Naive thymus-derived CD4-positive, alpha-beta T cell (primary cell): Measurements from ENCODE around the gene RPTOR. TPM values are rescaled to one million over a fixed set of nuclear protein-coding genes. Genes with fewer than 3 reads are reported as not detected.

Experiments used
- ATAC-seq: fragments of 150-1000 bp; cut with Tn5 transposase; 2 replicates; pipeline ENCODE4 v1.10.0; 2021; ENCODE audit warnings: mild to moderate bottlenecking, moderate library complexity
- CTCF ChIA-PET: fragments of 350-600 bp; sonication (Branson Sonifier 250); formaldehyde crosslinking; loops from one replicate; lab custom pipeline; 2021; ENCODE audit warnings: antibody characterized with exemption; lab: Charles Lee
- POLR2A ChIA-PET: fragments of 350-600 bp; sonication (Branson Sonifier 250); formaldehyde crosslinking; loops from one replicate; lab custom pipeline; 2021; ENCODE audit warnings: antibody characterized with exemption, inconsistent platforms; lab: Charles Lee
- DNase-seq, 9 donors: peaks; one replicate each; pipeline versions ENCODE4 v3.0.0 to v3.0.0-alpha.2; 2020 to 2022; ENCODE audit warnings: mixed read lengths in 1 of 9
- H3K27ac ChIP-seq: one replicate; pipeline ENCODE4 v1.7.0; 2013; ENCODE audit warnings: mild to moderate bottlenecking, low read depth, low read length, moderate library complexity
- H3K27me3 ChIP-seq, 2 donors: one replicate each; pipeline ENCODE4 v1.7.0; 2013; ENCODE audit warnings: low read length in 2 of 2, mild to moderate bottlenecking in 2 of 2, moderate library complexity in 2 of 2; ENCODE audit not compliant: control insufficient read depth in 2 of 2, insufficient read depth in 2 of 2
- H3K36me3 ChIP-seq, 3 experiments: 1 replicate in 2 of 3; 2 replicates in 1 of 3; pipeline ENCODE4 v1.7.0; 2013; ENCODE audit warnings: low read length in 3 of 3, mild to moderate bottlenecking in 3 of 3, moderate library complexity in 1 of 3; ENCODE audit not compliant: insufficient read depth in 3 of 3, control insufficient read depth in 2 of 3
- H3K4me1 ChIP-seq, 2 donors: one replicate each; pipeline ENCODE4 v1.7.0; 2013; ENCODE audit warnings: low read length in 2 of 2, mild to moderate bottlenecking in 2 of 2, moderate library complexity in 1 of 2; ENCODE audit not compliant: control insufficient read depth in 2 of 2, insufficient read depth in 2 of 2
- H3K4me3 ChIP-seq: 2 replicates; pipeline ENCODE4 v1.7.0; 2013; ENCODE audit warnings: mild to moderate bottlenecking, low read length
- H3K9me3 ChIP-seq, 3 experiments: 1 replicate in 2 of 3; 2 replicates in 1 of 3; pipeline ENCODE4 v1.7.0; 2013; ENCODE audit warnings: low read length in 3 of 3; ENCODE audit not compliant: control insufficient read depth in 2 of 3
- H3K27ac Mint-ChIP-seq, 9 donors: one replicate each; pipeline ENCODE4 v1.8.0; 2020 to 2022; ENCODE audit warnings: mixed read lengths in 9 of 9, mild to moderate bottlenecking in 8 of 9, moderate library complexity in 5 of 9, inconsistent platforms in 2 of 9
- H3K27me3 Mint-ChIP-seq, 5 donors: one replicate each; pipeline ENCODE4 v1.8.0; 2021 to 2022; ENCODE audit warnings: mixed read lengths in 5 of 5, mild to moderate bottlenecking in 1 of 5
- H3K36me3 Mint-ChIP-seq, 5 donors: one replicate each; pipeline ENCODE4 v1.8.0; 2020 to 2022; ENCODE audit warnings: mixed read lengths in 5 of 5, mild to moderate bottlenecking in 3 of 5, inconsistent platforms in 1 of 5
- H3K4me1 Mint-ChIP-seq, 7 donors: one replicate each; pipeline ENCODE4 v1.8.0; 2020 to 2022; ENCODE audit warnings: mixed read lengths in 7 of 7, mild to moderate bottlenecking in 3 of 7, inconsistent platforms in 1 of 7
- H3K4me3 Mint-ChIP-seq, 10 donors: one replicate each; pipeline ENCODE4 v1.8.0; 2020 to 2022; ENCODE audit warnings: mild to moderate bottlenecking in 10 of 10, mixed read lengths in 10 of 10, moderate library complexity in 6 of 10, inconsistent platforms in 2 of 10
- H3K9me3 Mint-ChIP-seq, 11 donors: one replicate each; pipeline ENCODE4 v1.8.0; 2020 to 2022; ENCODE audit warnings: mixed read lengths in 11 of 11, mild to moderate bottlenecking in 4 of 11, inconsistent platforms in 1 of 11, moderate library complexity in 1 of 11
- intact Hi-C, 2 donors: fragments of 100-400 bp; cut with micrococcal nuclease; formaldehyde crosslinking; loops; one replicate each; pipeline ENCODE4 v1.15.1; 2023
- polyA plus RNA-seq, 2 donors: library from polyadenylated mRNA; unstranded; fragments of 300-500 nt; fragmentation: Illumina TruSeq; gene quantifications; one replicate each; pipeline ENCODE4 v1.2.3, GENCODE V29; 2021
- total RNA-seq, 6 experiments: library from RNA in 5 of 6; stranded (reverse) in 5 of 6; gene quantifications; 1 replicate in 5 of 6; 2 replicates in 1 of 6; pipeline ENCODE4 v1.2.3 and lab custom pipeline; 2021 to 2026

Gene RPTOR
- total and polyA plus RNA-seq, 7 experiments from 2014 or later: 10.9 to 89.8 (median 59.9) TPM

DNA sequence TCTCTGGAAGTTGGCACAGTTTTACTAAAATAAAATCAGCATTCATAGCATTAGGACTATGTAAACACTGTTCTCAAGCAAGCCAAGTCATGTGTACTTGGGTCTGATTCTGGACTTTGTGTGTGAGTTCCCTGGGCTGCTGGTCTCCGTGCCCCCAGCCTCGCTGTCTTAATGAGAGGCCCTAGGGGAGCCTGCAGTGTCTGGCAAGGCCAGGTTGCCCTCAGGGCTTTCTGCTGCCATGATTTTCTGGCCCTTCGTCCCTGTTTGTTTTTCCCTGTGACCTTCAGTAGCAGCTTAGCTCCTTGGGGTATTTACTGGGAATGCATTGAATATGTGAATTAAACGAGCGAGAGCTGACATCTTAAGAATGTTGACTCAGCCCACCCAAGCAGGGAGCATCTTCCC is 161.8 kb downstream of the RPTOR start:
- Histone ChIP-seq H3K27me3 (no peaks in the 10 kb centered on the region), H3K4me1 (peaks cover 33 to 35% of the 10 kb centered on the region in 2 donors), H3K4me3 (no peak overlapping the region), H3K27ac (no peak overlapping the region), H3K36me3 (peaks cover 0 to 17% (median 0%) of the 10 kb centered on the region in 3 experiments), H3K9me3 (no peaks in the 10 kb centered on the region)
- ATAC-seq (no peak), DNase-seq (no peak)
- POLR2A ChIA-PET: interaction anchor here (1.0 to 1.3 kb wide), 3 partner anchors 15 to 30 kb away, joined by 3 to 5 read pairs (median 3); no protein-coding TSS in a partner anchor
- intact Hi-C loops: loop anchor here in 1 of 2 donors (10.0 kb wide), 1 partner anchor 252 kb away; no protein-coding TSS in a partner anchor
- Mint-ChIP-seq H3K27me3 (no peaks in the 10 kb centered on the region), H3K36me3 (peaks cover 17 to 80% (median 47%) of the 10 kb centered on the region in 5 donors), H3K4me3 (peak overlapping the region in 4 of 10 donors; percentile 36 to 53 (median 50)), H3K4me1 (peaks cover 42 to 91% (median 84%) of the 10 kb centered on the region in 7 donors), H3K27ac (peak overlapping the region in 7 of 9 donors; percentile 38 to 90 (median 69)), H3K9me3 (peaks cover 0 to 13% (median 5%) of the 10 kb centered on the region in 11 donors)
- CTCF ChIA-PET: interaction anchor here (0.6 kb wide), 1 partner anchor 153 kb away, joined by 3 read pairs; no protein-coding TSS in a partner anchor

DNA sequence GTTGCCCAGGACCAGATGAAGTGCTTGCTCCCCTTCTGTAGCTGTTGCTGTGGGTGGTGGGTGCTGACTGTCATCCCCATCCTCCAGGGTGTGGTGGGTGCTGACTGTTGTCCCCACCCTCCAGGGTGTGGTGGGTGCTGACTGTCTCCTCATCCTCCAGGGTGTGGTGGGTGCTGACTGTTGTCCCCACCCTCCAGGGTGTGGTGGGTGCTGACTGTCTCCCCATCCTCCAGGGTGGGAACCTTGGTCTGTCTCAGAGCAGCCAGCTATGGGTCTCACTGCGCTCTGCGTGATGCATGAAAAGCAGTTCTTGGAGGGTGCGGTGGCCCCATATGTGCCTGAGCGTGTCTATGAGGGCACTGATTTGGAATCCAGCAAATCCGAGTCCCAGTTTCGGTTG is 163.8 kb downstream of the RPTOR start:
- Mint-ChIP-seq H3K9me3 (peaks cover 0 to 6% (median 0%) of the 10 kb centered on the region in 11 donors), H3K27ac (peak overlapping the region in 1 of 9 donors; percentile 72), H3K4me3 (peak overlapping the region in 1 of 10 donors; percentile 54), H3K27me3 (no peaks in the 10 kb centered on the region), H3K4me1 (peaks cover 34 to 84% (median 81%) of the 10 kb centered on the region in 7 donors), H3K36me3 (peaks cover 12 to 75% (median 44%) of the 10 kb centered on the region in 5 donors)
- intact Hi-C loops: loop anchor here in 1 of 2 donors (10.0 kb wide), 1 partner anchor 254 kb away; no protein-coding TSS in a partner anchor
- no peaks in the 10 kb centered on the region for H3K27me3 ChIP-seq
- ChIA-PET CTCF (interaction anchor here (0.5 kb wide), 1 partner anchor 135 kb away, joined by 3 read pairs; no protein-coding TSS in a partner anchor), POLR2A (interaction anchor here (1.3 kb wide), 1 partner anchor 230 kb away, joined by 4 read pairs; no protein-coding TSS in a partner anchor)
- H3K4me3 ChIP-seq: no peak overlapping the region
- H3K27ac ChIP-seq: no peak overlapping the region
- peaks cover 23 to 28% of the 10 kb centered on the region in 2 donors for H3K4me1 ChIP-seq
- no peaks in the 10 kb centered on the region for H3K9me3 ChIP-seq
- ATAC-seq (no peak), DNase-seq (peak in 1 of 9 donors; percentile 17)
- peaks cover 0 to 17% (median 0%) of the 10 kb centered on the region in 3 experiments for H3K36me3 ChIP-seq

DNA sequence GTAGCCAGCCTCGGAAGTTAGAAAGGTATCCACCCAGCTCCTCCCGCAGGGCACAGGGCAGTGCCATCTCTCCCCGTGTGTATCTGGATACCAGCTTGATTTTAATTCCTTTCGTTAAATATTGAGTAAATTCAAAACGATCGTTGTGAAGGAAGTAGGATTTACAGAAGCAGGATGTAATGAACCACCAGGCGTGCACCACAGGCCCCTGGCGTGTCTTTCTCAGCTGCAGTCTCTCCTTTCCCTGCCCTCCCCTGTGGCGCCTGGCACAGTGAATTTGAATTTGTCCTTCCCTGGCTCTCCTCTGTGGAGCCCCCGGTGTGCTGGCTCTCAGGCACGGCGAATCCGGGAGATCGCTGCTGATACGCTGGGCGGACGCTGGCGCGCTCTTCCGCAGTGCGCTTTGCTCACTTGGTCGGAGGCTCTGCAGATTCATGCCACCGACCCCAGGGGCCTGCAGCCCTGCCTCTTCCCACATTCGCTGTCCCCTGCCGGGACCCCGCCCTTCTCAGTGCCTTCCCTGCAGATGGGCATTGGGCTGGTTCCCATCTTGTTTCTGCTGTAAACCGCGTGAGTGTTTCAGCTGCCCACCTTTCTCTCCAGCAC is 164.6 kb downstream of the RPTOR start:
- Mint-ChIP-seq H3K4me1 (peaks cover 28 to 80% (median 74%) of the 10 kb centered on the region in 7 donors), H3K9me3 (peaks cover 0 to 2% (median 0%) of the 10 kb centered on the region in 11 donors), H3K4me3 (peak overlapping the region in 1 of 10 donors; percentile 50), H3K27me3 (no peaks in the 10 kb centered on the region), H3K36me3 (peaks cover 8 to 69% (median 41%) of the 10 kb centered on the region in 5 donors), H3K27ac (peak overlapping the region in 4 of 9 donors; percentile 13 to 72 (median 46))
- ChIA-PET POLR2A (interaction anchor here (1.3 kb wide), 1 partner anchor 229 kb away, joined by 4 read pairs; no protein-coding TSS in a partner anchor), CTCF (no interaction called here)
- Histone ChIP-seq H3K27ac (no peak overlapping the region), H3K9me3 (no peaks in the 10 kb centered on the region), H3K36me3 (peaks cover 0 to 17% (median 0%) of the 10 kb centered on the region in 3 experiments), H3K4me3 (no peak overlapping the region), H3K4me1 (peaks cover 16 to 21% of the 10 kb centered on the region in 2 donors), H3K27me3 (no peaks in the 10 kb centered on the region)
- DNase-seq (no peak), ATAC-seq (no peak)
- intact Hi-C loops: loop anchor here in 1 of 2 donors (10.0 kb wide), 1 partner anchor 254 kb away; no protein-coding TSS in a partner anchor

DNA sequence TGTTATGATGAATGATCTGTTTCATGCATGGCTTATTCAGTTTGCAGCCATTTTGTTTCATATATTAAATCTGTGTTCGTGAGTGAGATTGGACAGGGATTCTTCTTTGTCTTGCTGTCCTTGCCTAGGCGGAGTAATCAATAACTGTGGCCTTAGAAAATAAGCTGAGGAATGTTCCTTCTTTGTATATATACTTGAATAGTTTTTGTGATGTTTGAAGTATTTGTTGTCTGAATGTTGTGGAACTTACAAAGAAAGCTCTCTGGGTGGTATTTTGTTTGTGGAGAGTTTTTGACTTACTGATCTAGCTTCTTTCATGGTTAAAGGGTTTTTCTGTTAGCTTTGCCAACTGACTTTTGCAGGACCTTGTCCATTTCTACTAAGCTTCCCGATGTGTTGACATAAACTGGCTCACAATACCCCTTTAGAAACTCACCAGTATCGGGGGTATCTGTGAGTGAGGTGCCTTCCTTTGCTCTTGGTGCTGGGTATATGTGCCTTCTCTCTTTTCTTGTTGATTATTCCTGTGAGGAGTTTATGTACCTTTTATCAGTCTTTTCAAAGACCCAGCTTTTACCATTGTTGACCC is 166.2 kb downstream of the RPTOR start:
- H3K4me1 Mint-ChIP-seq: peaks cover 17 to 66% (median 58%) of the 10 kb centered on the region in 7 donors
- H3K27me3 Mint-ChIP-seq: no peaks in the 10 kb centered on the region
- H3K36me3 Mint-ChIP-seq: peaks cover 6 to 68% (median 40%) of the 10 kb centered on the region in 5 donors
- CTCF ChIA-PET: interaction anchor here (0.8 kb wide), 1 partner anchor 122 kb away, joined by 3 read pairs; no protein-coding TSS in a partner anchor
- no peaks in the 10 kb centered on the region for H3K27me3 ChIP-seq
- peaks cover 0 to 17% (median 0%) of the 10 kb centered on the region in 3 experiments for H3K36me3 ChIP-seq
- POLR2A ChIA-PET: no interaction called here
- no peak overlapping the region for H3K27ac ChIP-seq
- H3K4me3 Mint-ChIP-seq: peak overlapping the region in 2 of 10 donors; percentile 12 to 57
- no peak for DNase-seq
- H3K4me3 ChIP-seq: no peak overlapping the region
- ATAC-seq: no peak
- H3K27ac Mint-ChIP-seq: peak overlapping the region in 6 of 9 donors; percentile 0 to 57 (median 22)
- peaks cover 0 to 3% (median 0%) of the 10 kb centered on the region in 11 donors for H3K9me3 Mint-ChIP-seq
- no peaks in the 10 kb centered on the region for H3K9me3 ChIP-seq
- peaks cover 3 to 18% of the 10 kb centered on the region in 2 donors for H3K4me1 ChIP-seq
- intact Hi-C loops: no loop called here

DNA sequence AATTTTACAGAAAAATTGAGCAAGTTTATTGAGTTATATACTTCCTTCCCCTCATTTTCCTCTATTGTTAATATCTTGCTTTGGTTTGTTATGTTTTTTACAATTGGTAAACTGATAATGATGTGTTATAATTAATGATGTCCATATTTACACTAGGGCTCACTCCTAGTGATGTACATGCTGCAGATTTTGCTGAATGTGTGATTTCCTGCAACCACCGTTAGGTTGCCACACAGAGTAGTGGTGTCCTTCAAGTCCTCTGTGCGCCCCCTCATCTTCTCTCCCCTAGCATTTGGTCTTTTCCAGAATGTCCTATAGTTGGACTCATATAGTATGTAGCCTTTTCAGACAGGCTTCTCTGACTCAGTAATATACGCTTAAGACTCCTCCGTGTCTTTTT is 167.5 kb downstream of the RPTOR start:
- peak overlapping the region in 1 of 10 donors; percentile 47 for H3K4me3 Mint-ChIP-seq
- CTCF ChIA-PET: no interaction called here
- Histone ChIP-seq H3K27me3 (no peaks in the 10 kb centered on the region), H3K9me3 (no peaks in the 10 kb centered on the region), H3K4me1 (peaks cover 0 to 13% of the 10 kb centered on the region in 2 donors), H3K36me3 (peaks cover 0 to 17% (median 0%) of the 10 kb centered on the region in 3 experiments), H3K27ac (no peak overlapping the region), H3K4me3 (no peak overlapping the region)
- H3K27ac Mint-ChIP-seq: no peak overlapping the region
- peaks cover 13 to 64% (median 55%) of the 10 kb centered on the region in 7 donors for H3K4me1 Mint-ChIP-seq
- ATAC-seq: no peak
- H3K27me3 Mint-ChIP-seq: no peaks in the 10 kb centered on the region
- H3K36me3 Mint-ChIP-seq: peaks cover 6 to 71% (median 53%) of the 10 kb centered on the region in 5 donors
- DNase-seq: no peak
- H3K9me3 Mint-ChIP-seq: peaks cover 0 to 6% (median 0%) of the 10 kb centered on the region in 11 donors
- intact Hi-C loops: no loop called here
- POLR2A ChIA-PET: interaction anchor here (0.7 kb wide), 1 partner anchor 80 kb away, joined by 3 read pairs; no protein-coding TSS in a partner anchor

DNA sequence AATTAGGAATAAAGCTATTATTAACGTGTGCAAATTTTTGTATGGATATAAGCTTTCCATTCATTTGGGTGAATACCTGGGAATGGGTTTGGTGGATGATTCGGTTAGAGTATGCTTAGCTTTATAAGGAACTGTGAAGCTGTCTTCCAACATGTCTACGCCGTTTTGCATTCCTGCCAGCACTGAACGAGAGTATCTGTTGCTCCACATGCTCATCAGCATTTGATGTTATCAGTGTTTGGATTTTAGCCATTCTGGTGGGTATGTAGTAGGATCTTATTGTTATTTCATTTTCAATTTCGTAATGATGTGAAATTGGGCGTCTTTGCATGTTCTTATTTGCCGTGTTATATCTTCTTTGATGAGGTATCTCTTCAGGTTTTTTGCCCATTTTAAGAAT is 168.0 kb downstream of the RPTOR start:
- ATAC-seq (no peak), DNase-seq (no peak)
- ChIA-PET CTCF (no interaction called here), POLR2A (interaction anchor here (0.7 kb wide), 1 partner anchor 80 kb away, joined by 3 read pairs; no protein-coding TSS in a partner anchor)
- Mint-ChIP-seq H3K36me3 (peaks cover 6 to 71% (median 55%) of the 10 kb centered on the region in 5 donors), H3K4me1 (peaks cover 12 to 62% (median 53%) of the 10 kb centered on the region in 7 donors), H3K27ac (peak overlapping the region in 1 of 9 donors; percentile 30), H3K9me3 (peaks cover 0 to 6% (median 0%) of the 10 kb centered on the region in 11 donors), H3K27me3 (no peaks in the 10 kb centered on the region), H3K4me3 (peak overlapping the region in 1 of 10 donors; percentile 47)
- H3K4me3 ChIP-seq: no peak overlapping the region
- H3K27ac ChIP-seq: no peak overlapping the region
- no peaks in the 10 kb centered on the region for H3K27me3 ChIP-seq
- intact Hi-C loops: no loop called here
- peaks cover 0 to 13% of the 10 kb centered on the region in 2 donors for H3K4me1 ChIP-seq
- H3K36me3 ChIP-seq: peaks cover 0 to 17% (median 0%) of the 10 kb centered on the region in 3 experiments
- H3K9me3 ChIP-seq: no peaks in the 10 kb centered on the region
